T-helper 1 cell (primary cell): ENCODE measurements around the gene TSPEAR.
A peak's percentile ranks its signal among the peaks of the same experiment; 100 is the strongest.

Experiments
- DNase-seq, 5 donors: peaks; one replicate each; pipeline ENCODE4 v3.0.0-alpha.2; 2012 to 2020

TSPEAR gene

DNA sequence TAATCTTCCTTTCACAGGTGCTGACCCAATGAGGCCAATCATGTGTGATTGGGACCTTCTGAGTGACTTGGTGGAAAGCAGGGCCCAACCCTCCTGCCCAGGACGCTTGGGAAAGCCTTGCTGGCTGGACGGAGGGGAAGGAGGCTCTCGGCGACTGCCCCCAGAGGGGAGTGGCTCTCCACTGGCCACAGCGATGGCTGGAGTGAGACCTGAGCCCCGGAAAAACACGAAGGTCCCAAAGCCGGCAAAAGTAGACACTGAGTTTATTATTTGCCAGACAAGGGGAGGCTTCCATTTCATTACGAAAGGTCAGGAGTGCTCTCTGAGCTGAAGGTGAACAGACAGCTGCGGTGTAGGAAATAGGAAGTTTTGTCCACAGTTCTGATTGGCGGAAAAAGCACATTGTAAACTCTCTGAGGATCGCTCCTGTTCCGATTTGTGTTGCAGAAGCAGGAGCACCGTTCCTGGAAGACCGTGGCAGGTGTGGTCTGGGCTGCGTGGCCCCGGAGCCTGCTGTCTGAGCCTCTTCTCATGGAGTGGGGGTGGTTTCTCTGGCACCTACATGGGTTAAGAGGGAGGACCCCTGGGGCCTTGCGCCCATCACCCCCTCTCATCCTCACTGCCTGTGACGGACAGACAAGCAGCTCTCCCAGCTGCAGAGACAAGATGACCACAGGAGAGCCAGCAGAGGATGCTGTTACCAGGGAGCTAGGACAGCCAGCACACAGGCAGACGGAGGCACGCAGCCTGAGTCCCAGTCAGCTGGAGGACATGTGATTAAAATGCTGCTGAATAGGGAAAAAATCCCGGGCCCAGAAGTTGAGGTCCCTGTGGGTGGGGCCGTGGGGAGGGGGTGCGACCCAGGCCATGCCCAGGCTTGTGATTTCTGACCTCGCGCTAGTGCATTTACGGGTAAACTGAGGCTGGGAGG lies 212.8 kb downstream of the TSPEAR start:
- no peak for DNase-seq

GRCh38 chr21:44497703-44498126 lies 213.7 kb downstream of the TSPEAR start:
- DNase-seq = no peak

DNA sequence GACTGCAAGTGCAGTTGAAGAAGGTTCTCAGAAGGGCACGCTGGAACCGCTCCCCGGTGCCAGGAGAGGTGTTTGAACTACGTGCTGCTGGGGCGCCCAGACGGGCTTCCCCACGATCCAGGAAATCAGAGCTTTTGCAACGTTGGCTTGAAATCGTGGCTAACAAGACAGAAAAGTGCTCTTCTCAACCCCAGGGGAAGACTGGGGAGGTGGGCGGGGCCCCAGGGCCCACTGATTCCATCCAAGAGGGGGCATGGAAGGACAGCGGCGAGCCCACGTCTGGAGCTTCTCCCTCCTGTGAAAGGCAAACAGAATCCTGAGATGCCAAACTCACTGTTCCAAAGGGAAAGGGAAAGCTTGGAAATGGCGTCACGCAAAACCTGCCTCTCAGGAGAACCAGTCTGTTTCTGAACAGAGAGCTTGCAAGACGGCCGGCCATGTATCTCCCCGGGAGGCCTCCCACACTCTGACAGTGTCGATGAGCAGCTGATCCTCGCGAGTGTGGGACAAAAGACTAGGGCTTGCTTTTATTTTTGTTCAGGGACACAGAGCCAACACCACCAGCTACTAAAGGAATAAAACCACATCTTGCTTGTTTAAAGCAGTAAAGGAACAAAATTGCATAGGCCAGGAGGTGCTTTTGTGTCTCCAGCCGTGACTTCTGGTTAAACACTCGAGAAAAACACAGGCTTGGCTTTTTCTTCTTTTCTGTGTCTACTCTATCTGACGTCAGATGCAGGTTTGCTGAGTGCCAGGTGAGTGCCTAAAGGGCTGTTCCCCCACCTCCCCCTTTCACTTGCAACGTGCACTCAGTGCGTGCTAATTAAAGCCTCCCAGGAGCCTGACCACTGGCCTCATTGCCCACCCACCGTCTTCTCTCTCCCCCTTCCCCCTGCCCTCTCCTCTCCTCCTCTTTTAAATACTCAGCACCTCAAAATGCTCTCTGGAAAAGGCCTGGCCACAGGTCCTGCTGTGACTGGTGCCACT lies 214.5 kb downstream of the TSPEAR start:
- DNase-seq = no peak

DNA sequence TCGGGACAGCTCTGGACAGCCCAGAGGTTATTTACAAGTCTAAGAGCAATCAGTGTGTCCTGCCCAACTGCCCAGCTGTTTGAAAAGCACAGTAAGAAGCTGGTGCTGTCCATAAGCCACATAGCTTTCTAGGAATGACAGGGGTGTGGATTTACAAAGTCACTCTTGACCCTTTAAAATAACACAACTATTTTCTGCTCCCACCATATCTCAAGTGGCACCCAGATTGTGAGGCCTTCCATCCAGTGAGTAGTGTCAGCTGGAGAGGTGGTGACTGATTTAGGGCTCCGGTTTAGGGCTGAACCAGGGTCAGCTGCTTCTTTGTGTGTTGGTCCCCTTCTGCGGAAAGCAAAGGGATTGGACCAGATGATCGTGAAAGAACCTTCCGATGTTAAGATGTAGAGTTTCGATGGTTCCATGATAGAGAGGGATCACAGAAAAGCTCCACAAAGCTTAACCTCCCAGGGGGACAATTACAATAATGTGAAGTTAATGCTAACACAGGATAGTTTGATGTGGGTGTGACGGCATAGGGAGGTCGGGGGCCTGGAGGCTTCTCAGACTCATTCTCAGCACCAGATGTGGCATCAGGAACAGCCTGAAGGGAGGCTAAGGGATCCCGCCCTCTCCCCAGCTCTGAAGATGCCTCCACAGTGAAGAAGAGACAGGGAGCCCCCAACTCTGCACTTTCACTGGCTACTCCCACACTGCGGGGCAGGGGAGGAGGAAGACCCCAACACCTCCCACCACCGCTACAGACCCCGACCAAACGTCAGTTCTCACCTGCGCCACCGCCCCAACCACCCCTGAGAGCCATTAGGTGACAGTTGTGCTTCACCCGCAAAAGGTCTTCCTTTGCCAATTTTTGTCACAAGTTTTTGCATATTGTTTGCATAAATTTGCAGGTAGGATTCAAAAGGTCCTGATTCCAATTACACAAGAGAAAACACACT lies 215.5 kb downstream of the TSPEAR start:
- no peak for DNase-seq

GRCh38 chr21:44494956-44495355 lies 216.4 kb downstream of the TSPEAR start:
- DNase-seq = no peak

GRCh38 chr21:44494418-44494817 lies 217.0 kb downstream of the TSPEAR start:
- no peak for DNase-seq

GRCh38 chr21:44492567-44493385 lies 218.6 kb downstream of the TSPEAR start:
- DNase-seq = no peak

DNA sequence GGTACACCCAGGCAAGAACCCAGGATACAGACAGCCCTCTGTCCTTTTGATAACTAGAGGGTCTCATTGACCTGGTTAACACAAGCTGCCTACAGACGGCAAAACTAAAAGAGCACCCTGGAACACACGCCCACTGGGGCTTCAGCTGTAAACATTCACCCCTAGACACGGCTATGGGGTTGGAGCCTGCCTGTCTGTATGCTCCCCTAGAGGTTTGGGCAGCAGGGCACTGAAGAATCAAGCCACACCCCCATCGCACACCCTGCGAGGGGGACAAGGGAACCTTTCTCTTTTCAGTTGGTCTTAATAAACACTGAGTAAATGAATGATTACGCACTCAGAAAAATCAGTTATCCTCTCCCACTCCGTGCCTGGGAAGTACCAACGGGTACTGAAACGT lies 220.6 kb downstream of the TSPEAR start:
- no peak for DNase-seq

DNA sequence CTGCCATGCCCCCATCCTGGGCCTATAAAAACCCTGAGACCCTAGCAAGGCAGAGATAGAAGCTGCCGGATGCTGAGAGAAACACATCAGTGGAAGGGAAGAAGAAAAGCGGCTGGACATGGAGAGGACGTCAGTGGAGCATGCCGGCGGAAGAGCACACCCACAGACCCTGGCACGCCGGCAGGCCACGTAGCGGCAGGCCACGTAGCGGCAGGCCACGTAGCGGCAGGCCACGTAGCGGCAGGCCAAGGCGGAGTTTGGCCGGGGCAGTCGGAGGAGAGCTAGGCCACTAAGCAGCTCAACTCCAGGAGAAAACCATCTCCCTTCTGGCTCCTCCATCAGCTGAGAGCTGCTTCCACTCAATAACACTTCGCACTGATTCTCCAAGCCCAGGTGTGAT lies 221.0 kb downstream of the TSPEAR start:
- DNase-seq = no peak

- no peak for DNase-seq
Measured at GRCh38 chr21:44489962-44490361, 221.4 kb downstream of the TSPEAR start.

DNA sequence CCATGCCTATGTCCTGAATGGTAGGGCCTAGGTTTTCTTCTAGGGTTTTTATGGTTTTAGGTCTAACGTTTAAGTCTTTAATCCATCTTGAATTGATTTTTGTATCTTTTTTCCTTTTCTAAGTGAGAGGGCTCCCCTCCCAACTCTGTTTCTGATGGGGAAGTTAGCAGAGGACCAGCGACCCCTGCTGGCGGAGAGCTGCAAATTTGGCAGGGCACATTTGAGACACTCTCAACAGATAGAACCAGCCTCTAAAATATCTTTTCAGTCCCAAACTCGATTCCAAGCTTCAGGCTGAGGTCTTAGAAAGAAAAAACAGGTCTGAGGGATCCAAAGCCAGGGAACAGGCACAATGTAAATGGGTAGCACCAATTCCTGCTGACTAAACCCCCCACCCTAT lies 223.5 kb downstream of the TSPEAR start:
- peak in 2 of 5 donors; percentile 29 to 49 for DNase-seq

DNA sequence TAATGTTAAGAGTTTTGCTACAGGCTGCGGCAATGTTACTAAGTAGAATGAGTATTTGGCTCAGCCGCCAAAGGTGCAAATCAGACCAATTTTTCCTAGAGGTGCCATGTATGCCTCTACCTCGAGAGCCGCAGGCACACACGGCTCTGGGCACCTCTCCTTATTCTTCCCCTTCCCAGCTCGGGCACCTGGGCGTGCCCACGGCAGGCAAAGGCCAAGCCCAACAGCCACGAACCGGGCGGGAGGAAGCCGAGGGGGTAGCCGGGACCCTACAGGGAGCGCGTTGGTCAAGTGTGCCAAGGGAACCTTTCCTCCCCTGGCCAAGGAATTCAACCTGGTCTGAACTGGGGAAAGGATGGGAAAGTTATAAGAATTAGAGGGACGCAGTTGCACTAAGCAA lies 225.1 kb downstream of the TSPEAR start:
- no peak for DNase-seq

DNA sequence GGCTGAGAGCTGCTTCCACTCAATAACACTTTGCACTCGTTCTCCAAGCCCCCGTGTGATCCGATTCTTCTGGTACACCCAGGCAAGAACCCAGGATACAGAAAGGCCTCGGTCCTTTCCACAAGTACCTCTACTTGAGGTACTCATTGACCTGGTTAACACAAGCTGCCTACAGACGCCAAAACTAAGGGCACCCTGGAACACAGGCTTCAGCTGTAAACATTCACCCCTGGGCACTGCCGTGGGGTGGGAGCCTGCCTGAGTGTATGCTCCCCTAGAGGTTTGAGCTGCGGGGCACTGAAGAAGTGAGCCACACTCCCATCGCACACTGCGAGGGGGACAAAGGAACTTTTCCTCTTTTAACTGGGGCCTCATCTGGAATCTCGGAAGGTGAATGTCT lies 225.6 kb downstream of the TSPEAR start:
- DNase-seq = no peak

- peak in 2 of 5 donors; percentile 29 to 42 for DNase-seq
Measured at GRCh38 chr21:44485254-44485793, 226.0 kb downstream of the TSPEAR start.

DNA sequence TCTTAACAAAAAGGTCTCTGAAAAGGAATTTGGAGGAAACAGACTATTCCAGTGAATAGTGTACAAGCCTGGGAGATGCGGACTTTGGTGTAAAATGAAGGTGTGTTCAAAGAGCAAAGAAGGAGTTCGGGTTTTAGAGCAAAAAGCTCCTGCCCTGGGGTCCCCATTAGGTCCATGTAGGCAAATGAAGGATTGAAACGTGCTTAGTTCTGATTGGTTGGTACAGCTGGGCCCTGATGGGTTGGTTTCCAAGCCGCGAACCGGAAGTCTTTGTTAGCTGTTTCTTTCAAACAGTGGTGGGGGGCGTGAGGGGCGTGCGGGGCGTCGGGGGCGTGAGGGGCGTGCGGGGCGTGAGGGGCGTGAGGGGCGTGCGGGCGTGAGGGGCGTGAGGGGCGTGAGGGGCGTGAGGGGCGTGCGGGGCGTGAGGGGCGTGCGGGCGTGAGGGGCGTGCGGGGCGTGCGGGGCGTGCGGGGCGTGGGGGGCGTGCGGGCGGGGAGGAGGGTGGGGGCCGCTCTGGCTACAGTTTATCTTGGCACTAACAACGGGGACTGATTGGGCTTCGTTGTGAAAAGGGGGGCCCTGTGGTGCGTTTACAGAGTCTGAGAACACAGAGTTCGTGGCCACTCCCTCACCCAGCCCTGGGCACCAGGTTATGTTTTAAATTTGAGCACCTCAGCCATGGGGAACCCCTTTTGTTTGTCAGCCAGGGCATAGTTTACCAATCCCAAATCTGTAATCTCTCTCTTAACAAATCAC lies 226.7 kb downstream of the TSPEAR start:
- DNase-seq = no peak

DNA sequence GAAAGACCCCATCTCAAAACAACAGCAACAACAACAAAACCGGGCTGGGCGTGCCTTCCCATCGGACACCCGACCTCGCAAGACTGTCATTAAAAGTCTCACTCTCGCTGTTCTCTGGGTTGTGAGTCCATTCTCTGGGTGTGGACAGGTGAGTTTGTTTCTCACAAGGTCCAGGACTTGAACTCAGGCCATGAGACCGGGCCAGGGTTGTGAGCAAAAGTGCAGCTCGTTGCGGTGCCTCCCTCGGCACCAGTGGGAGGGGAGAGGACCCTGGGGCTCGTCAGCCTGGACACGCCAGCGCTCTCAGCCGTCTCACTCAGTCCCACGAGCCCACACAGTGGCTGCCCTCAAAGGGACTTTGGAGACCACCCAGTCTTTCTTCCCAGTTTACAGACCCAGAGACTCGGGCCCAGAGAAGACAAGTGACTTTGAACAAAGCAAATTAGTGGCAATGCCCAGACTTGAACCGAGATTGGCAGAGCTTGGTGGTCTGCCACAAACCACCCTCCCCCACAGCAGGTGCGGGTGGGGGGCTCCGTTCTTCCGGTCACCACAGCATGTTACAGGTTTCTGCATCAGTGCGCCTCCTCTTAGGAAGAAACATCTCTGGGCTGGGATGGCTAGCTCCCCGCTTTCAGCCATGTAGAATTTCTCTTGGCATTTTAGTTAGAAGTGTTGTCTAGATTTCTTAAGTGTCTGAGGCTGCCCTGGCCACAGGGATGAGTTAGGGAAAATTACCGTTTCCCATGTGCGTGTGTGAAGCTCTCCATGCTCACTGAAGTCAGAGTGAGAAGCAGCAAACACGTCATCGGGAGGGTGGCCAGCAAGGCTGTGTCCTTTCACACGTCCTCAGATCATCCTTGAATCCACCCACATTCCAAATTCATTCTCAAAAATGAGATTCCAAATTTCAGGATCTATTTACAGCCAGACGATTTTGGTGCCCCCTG lies 227.8 kb downstream of the TSPEAR start:
- DNase-seq = no peak

- no peak for DNase-seq
Measured at GRCh38 chr21:44482581-44483287, 228.6 kb downstream of the TSPEAR start.
